ENCODE measurements around the gene STRN. TPM values are rescaled to one million over a fixed set of nuclear protein-coding genes. Genes with fewer than 3 reads are reported as not detected.
A peak's percentile ranks its signal among the peaks of the same experiment; 100 is the strongest.

STRN gene
- total RNA-seq, 1 experiment from 2014 or later: 37.6 TPM

DNA sequence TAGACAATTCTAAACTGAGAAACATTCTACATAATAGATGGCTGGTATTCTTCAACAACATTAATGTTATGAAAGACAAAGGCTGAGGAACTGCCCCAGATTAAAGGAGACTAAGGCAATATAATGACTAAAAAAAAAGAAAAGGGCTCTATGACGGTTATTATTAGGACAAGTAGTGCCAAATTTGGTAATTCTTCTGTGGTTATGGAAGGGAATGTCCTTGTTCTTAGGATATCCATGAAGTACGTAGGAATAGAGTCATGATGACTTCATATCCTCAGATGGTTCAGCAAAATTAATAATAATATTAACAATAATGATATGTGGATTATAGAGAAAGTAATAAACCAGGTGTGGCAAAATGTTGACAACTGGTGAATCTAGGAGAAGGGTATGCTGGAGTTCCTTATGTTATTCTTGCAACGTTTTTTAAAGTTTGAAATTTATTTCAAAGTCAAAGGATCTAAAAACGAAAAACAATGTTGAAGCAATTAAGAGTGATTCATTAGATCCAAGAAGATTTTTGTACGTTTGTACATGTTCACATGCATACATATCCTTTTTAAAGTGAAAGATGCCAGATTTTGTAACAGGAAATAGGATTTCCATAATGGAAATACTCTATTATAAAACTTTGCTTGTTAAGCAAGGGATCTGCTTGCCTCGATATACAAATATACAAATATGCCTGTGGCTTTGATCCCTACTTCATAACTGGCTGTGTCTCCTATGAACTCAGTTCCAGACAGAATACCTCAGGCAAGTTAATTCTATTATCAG is 27.7 kb upstream of the STRN start:
- no peaks in the 10 kb centered on the region for H3K4me1 ChIP-seq (replicated peaks; ENCODE audit: insufficient read depth)
- POLR2A ChIA-PET (ENCODE audit: unreplicated experiment): no interaction called here
- H2AFZ ChIP-seq: no peak overlapping the region
- no peaks in the 10 kb centered on the region for H3K9me3 ChIP-seq (ENCODE audit: insufficient read depth, low read depth)
- 0 out of 2 replicates have a peak, but pooled peaks cover 11% of the 10 kb centered on the region for H3K36me3 ChIP-seq (ENCODE audit: low read depth)
- intact Hi-C loops (cut with micrococcal nuclease; ENCODE audit: unreplicated experiment): no loop called here
- no peak overlapping the region for H3K27ac ChIP-seq
- H3F3A ChIP-seq (ENCODE audit: insufficient read depth, low read depth): no peaks in the 10 kb centered on the region
- H4K20me1 ChIP-seq (ENCODE audit: insufficient read depth): no peaks in the 10 kb centered on the region
- CTCF ChIA-PET: no interaction called here
- H3K9me2 ChIP-seq (ENCODE audit: insufficient read depth): no peaks in the 10 kb centered on the region
- no peaks in the 10 kb centered on the region for H3K27me3 ChIP-seq (ENCODE audit: insufficient read depth, low read depth)
- TF ChIP-seq, protein P1, sequence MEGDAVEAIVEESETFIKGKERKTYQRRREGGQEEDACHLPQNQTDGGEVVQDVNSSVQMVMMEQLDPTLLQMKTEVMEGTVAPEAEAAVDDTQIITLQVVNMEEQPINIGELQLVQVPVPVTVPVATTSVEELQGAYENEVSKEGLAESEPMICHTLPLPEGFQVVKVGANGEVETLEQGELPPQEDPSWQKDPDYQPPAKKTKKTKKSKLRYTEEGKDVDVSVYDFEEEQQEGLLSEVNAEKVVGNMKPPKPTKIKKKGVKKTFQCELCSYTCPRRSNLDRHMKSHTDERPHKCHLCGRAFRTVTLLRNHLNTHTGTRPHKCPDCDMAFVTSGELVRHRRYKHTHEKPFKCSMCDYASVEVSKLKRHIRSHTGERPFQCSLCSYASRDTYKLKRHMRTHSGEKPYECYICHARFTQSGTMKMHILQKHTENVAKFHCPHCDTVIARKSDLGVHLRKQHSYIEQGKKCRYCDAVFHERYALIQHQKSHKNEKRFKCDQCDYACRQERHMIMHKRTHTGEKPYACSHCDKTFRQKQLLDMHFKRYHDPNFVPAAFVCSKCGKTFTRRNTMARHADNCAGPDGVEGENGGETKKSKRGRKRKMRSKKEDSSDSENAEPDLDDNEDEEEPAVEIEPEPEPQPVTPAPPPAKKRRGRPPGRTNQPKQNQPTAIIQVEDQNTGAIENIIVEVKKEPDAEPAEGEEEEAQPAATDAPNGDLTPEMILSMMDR (conservative IDR thresholded peaks at IDR 0.05): no peak
- TF ChIP-seq EZH2 (IDR thresholded peaks at IDR 0.05; ENCODE audit: low read depth): no peak
- H3K4me3 ChIP-seq: no peak overlapping the region
- H3K79me2 ChIP-seq (ENCODE audit: low read depth): no peaks in the 10 kb centered on the region
- BruUV-seq (replicated peaks): no TSS peak
- no peak for DNase-seq
- no peak overlapping the region for H3K4me2 ChIP-seq

DNA sequence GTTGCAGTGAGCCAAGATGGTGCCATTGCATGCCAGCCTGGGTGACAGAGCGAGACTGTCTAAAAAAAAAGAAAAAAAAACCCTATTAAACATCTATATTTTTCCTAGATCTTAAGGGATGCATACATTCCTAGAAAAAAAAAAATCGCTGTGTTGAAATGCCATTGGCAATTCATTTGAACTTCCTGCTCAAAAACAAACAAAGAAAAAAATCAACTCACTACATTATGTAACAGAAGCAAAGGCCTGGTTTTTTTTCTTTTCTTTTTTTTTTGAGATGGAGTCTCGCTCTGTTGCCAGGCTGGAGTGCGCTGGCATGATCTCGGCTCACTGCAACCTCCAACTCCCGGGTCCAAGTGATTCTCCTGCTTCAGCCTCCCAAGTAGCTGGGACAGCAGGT is 21.7 kb upstream of the STRN start:
- BruUV-seq (replicated peaks): no TSS peak
- peaks cover 7% of the 10 kb centered on the region; the same call in 1 of the 2 replicates for H3K36me3 ChIP-seq (ENCODE audit: low read depth)

DNA sequence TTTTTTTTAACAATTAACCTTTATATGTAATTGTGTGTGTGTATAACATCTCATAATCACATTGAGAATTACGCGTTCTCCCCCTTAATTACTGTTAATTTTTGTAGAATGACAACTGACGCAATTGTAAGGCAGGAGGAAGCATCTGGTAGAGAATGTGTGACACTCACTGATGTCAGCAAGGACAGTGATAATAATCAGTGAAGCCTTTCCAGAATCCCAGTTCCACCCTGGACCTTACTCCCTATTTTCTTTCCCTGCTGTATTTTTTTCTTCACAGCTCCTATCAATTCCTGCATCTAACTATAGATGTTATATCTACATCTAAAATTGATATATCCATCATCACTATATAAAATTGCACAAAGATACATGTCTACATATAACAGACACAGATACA is 16.1 kb upstream of the STRN start:
- ChIA-PET CTCF (no interaction called here), POLR2A (ENCODE audit: unreplicated experiment) (interaction anchor here (0.5 kb wide), 1 partner anchor 23 kb away, joined by 3 read pairs; no protein-coding TSS in a partner anchor)
- H4K20me1 ChIP-seq (ENCODE audit: insufficient read depth): no peaks in the 10 kb centered on the region
- H3F3A ChIP-seq (ENCODE audit: insufficient read depth, low read depth): no peaks in the 10 kb centered on the region
- intact Hi-C loops (cut with micrococcal nuclease; ENCODE audit: unreplicated experiment): no loop called here
- no peak overlapping the region for H3K4me3 ChIP-seq
- peaks cover 2% of the 10 kb centered on the region; the same call in 1 of the 2 replicates for H3K36me3 ChIP-seq (ENCODE audit: low read depth)
- no peak for DNase-seq
- no peaks in the 10 kb centered on the region for H3K9me2 ChIP-seq (ENCODE audit: insufficient read depth)
- H3K27me3 ChIP-seq (ENCODE audit: insufficient read depth, low read depth): no peaks in the 10 kb centered on the region
- no peak overlapping the region for H3K4me2 ChIP-seq
- no peak overlapping the region for H3K27ac ChIP-seq
- H3K79me2 ChIP-seq (ENCODE audit: low read depth): no peaks in the 10 kb centered on the region
- TF ChIP-seq, protein P1 (conservative IDR thresholded peaks at IDR 0.05): no peak
- no peak for TF ChIP-seq EZH2 (IDR thresholded peaks at IDR 0.05; ENCODE audit: low read depth)
- no peaks in the 10 kb centered on the region for H3K4me1 ChIP-seq (replicated peaks; ENCODE audit: insufficient read depth)
- no TSS peak for BruUV-seq (replicated peaks)
- no peaks in the 10 kb centered on the region for H3K9me3 ChIP-seq (ENCODE audit: insufficient read depth, low read depth)
- no peak overlapping the region for H2AFZ ChIP-seq

More for the DNA sequence above, 21.7 kb upstream of the STRN start:
- TF ChIP-seq, protein P1 (conservative IDR thresholded peaks at IDR 0.05): no peak
- TF ChIP-seq EZH2 (IDR thresholded peaks at IDR 0.05; ENCODE audit: low read depth): no peak
- Histone ChIP-seq H3F3A (ENCODE audit: insufficient read depth, low read depth) (no peaks in the 10 kb centered on the region), H3K4me1 (replicated peaks; ENCODE audit: insufficient read depth) (no peaks in the 10 kb centered on the region), H2AFZ (no peak overlapping the region), H3K4me2 (no peak overlapping the region), H3K9me3 (ENCODE audit: insufficient read depth, low read depth) (no peaks in the 10 kb centered on the region), H3K4me3 (no peak overlapping the region), H3K79me2 (ENCODE audit: low read depth) (no peaks in the 10 kb centered on the region), H3K27me3 (ENCODE audit: insufficient read depth, low read depth) (no peaks in the 10 kb centered on the region), H3K9me2 (ENCODE audit: insufficient read depth) (no peaks in the 10 kb centered on the region), H4K20me1 (ENCODE audit: insufficient read depth) (no peaks in the 10 kb centered on the region), H3K27ac (no peak overlapping the region)
- POLR2A ChIA-PET (ENCODE audit: unreplicated experiment): no interaction called here
- intact Hi-C loops (cut with micrococcal nuclease; ENCODE audit: unreplicated experiment): no loop called here
- CTCF ChIA-PET: no interaction called here
- DNase-seq: peak in 1 of 2 experiments; percentile 44
